AML-193 (cell line): ENCODE results near the gene CDH23.

Experiments used
- DNase-seq, 2 experiments: peaks; one replicate each; lab custom pipeline; 2025; lab: John Stamatoyannopoulos, UW

The CDH23 gene

GRCh38 chr10:71537681-71538080 lies 141.0 kb downstream of the CDH23 start:
- DNase-seq = no peak

- no peak for DNase-seq
Measured at GRCh38 chr10:71538608-71539260, 142.0 kb downstream of the CDH23 start.

GRCh38 chr10:71539442-71540118 lies 142.9 kb downstream of the CDH23 start:
- DNase-seq = no peak

- no peak for DNase-seq
Measured at GRCh38 chr10:71542478-71542877, 145.8 kb downstream of the CDH23 start.

- DNase-seq = no peak
Measured at GRCh38 chr10:71543608-71544170, 147.0 kb downstream of the CDH23 start.

GRCh38 chr10:71545001-71545400 lies 148.3 kb downstream of the CDH23 start:
- no peak for DNase-seq

- no peak for DNase-seq
Measured at GRCh38 chr10:71546220-71546619, 149.5 kb downstream of the CDH23 start.

GRCh38 chr10:71547312-71547711 lies 150.6 kb downstream of the CDH23 start:
- no peak for DNase-seq

- DNase-seq = peak; percentile 82
Measured at GRCh38 chr10:71547876-71548846, 151.4 kb downstream of the CDH23 start.

- no peak for DNase-seq
Measured at GRCh38 chr10:71549766-71550533, 153.2 kb downstream of the CDH23 start.

GRCh38 chr10:71550628-71551027 lies 153.9 kb downstream of the CDH23 start:
- DNase-seq = no peak

GRCh38 chr10:71551970-71552369 lies 155.2 kb downstream of the CDH23 start:
- no peak for DNase-seq

- DNase-seq = no peak
Measured at GRCh38 chr10:71553432-71553831, 156.7 kb downstream of the CDH23 start.

- DNase-seq = no peak
Measured at GRCh38 chr10:71554671-71555070, 158.0 kb downstream of the CDH23 start.

GRCh38 chr10:71555087-71555723 lies 158.5 kb downstream of the CDH23 start:
- no peak for DNase-seq

- DNase-seq = no peak
Measured at GRCh38 chr10:71555724-71556119, 159.0 kb downstream of the CDH23 start.

- no peak for DNase-seq
Measured at GRCh38 chr10:71558991-71559390, 162.3 kb downstream of the CDH23 start.

- peak in 1 of 2 experiments; percentile 6 for DNase-seq
Measured at GRCh38 chr10:71561003-71561574, 164.4 kb downstream of the CDH23 start.

GRCh38 chr10:71562181-71562580 lies 165.5 kb downstream of the CDH23 start:
- no peak for DNase-seq

GRCh38 chr10:71562904-71563303 lies 166.2 kb downstream of the CDH23 start:
- no peak for DNase-seq
